Prostate gland (tissue), 2 donors: Measurements from ENCODE around the gene DNAH6.

Experiments
- CTCF ChIP-seq, 4 experiments: fragments of 200-600 bp in 2 of 4; fragments of 450-650 bp in 2 of 4; sonication (generic) in 2 of 4; IDR thresholded peaks; 1 replicate in 3 of 4; 2 replicates in 1 of 4; pipeline ENCODE4 v1.5.1; 2016 to 2019; ENCODE audit warnings: antibody characterized with exemption in 4 of 4, mild to moderate bottlenecking in 2 of 4, moderate library complexity in 2 of 4
- POLR2A ChIP-seq: fragments of 450-650 bp; IDR thresholded peaks from one replicate; pipeline ENCODE4 v1.6.1; 2016; ENCODE audit warnings: antibody characterized with exemption, mild to moderate bottlenecking
- POLR2AphosphoS5 ChIP-seq: sonication (generic); formaldehyde crosslinking; IDR thresholded peaks from one replicate; pipeline ENCODE4 v1.6.1; 2017; ENCODE audit warnings: antibody characterized with exemption

GRCh38 chr2:84641021-84641420, 124.7 kb downstream of the DNAH6 start:
- TF ChIP-seq CTCF (IDR thresholded peaks at IDR 0.05) (no peak), POLR2A (no peak), POLR2AphosphoS5 (no peak)
